Measurements from ENCODE around the gene MAFB. TPM values are rescaled to one million over a fixed set of nuclear protein-coding genes. Genes with fewer than 3 reads are reported as not detected.

Gene MAFB
- total and polyA plus RNA-seq, 11 donors = 2.0 to 62.1 (median 7.8) TPM

DNA sequence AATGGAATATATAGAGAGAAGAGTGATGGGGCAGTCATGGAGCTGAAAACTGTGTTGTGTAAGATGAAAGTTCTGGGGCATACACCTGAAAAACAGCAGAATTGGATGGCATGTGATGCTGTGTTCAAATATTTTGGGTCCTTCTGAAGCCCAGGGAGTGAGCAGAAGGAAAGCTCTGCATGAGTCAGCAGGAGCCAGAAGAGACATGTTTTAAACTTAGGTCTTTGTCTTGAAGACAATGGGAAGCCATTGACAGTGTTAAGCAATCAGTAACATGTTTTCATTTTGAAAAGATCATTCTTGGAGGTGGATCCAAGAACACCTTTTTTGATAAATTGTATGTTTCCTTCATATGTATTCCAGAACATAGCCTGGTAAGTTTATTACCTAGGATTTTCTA is 38.9 kb upstream of the MAFB start:
- Histone ChIP-seq H3K4me3 (no peak overlapping the region), H3K9me3 (peaks cover 0 to 7% (median 0%) of the 10 kb centered on the region in 12 donors), H3K27me3 (no peaks in the 10 kb centered on the region), H3K27ac (no peak overlapping the region), H3K36me3 (no peaks in the 10 kb centered on the region), H3K4me1 (no peaks in the 10 kb centered on the region)
- TF ChIP-seq POLR2A (IDR thresholded peaks at IDR 0.05) = no peak
- TF ChIP-seq, protein P1, sequence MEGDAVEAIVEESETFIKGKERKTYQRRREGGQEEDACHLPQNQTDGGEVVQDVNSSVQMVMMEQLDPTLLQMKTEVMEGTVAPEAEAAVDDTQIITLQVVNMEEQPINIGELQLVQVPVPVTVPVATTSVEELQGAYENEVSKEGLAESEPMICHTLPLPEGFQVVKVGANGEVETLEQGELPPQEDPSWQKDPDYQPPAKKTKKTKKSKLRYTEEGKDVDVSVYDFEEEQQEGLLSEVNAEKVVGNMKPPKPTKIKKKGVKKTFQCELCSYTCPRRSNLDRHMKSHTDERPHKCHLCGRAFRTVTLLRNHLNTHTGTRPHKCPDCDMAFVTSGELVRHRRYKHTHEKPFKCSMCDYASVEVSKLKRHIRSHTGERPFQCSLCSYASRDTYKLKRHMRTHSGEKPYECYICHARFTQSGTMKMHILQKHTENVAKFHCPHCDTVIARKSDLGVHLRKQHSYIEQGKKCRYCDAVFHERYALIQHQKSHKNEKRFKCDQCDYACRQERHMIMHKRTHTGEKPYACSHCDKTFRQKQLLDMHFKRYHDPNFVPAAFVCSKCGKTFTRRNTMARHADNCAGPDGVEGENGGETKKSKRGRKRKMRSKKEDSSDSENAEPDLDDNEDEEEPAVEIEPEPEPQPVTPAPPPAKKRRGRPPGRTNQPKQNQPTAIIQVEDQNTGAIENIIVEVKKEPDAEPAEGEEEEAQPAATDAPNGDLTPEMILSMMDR (IDR thresholded peaks at IDR 0.05) = no peak
- intact Hi-C loops (cut with DNase I) = no loop called here
- DNase-seq = no peak
- no peak for ATAC-seq

DNA sequence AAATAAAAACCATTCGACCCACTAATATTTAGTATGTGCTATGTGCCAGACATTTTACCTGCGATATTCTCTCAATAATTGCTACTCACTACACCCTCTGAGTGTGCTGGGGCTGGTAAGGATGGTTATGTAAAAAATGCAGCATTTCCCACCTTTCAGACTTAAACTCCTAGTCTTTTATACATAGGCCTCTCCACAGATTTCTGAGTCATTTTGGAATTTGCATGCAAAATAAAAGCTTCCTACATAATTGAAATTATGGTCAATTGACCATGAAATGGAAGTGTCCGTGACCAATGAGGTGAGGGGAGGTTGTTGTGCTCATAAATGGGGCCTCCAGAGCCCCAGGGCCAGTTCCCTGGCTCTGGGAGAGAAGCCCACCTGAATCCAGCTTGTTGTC is 37.7 kb upstream of the MAFB start:
- H3K27ac ChIP-seq = no peak overlapping the region
- intact Hi-C loops (cut with DNase I) = no loop called here
- no peak for TF ChIP-seq POLR2A (IDR thresholded peaks at IDR 0.05)
- TF ChIP-seq, protein P1 (IDR thresholded peaks at IDR 0.05) = no peak
- H3K36me3 ChIP-seq = no peaks in the 10 kb centered on the region
- DNase-seq (no peak), ATAC-seq (no peak)
- 73 to 90% (median 78%) methylated on average over 3 of the region's 3 CpGs for WGBS, 4 donors
- no peak overlapping the region for H3K4me3 ChIP-seq
- peaks cover 0 to 7% (median 0%) of the 10 kb centered on the region in 12 donors for H3K9me3 ChIP-seq
- H3K27me3 ChIP-seq = no peaks in the 10 kb centered on the region
- no peaks in the 10 kb centered on the region for H3K4me1 ChIP-seq

DNA sequence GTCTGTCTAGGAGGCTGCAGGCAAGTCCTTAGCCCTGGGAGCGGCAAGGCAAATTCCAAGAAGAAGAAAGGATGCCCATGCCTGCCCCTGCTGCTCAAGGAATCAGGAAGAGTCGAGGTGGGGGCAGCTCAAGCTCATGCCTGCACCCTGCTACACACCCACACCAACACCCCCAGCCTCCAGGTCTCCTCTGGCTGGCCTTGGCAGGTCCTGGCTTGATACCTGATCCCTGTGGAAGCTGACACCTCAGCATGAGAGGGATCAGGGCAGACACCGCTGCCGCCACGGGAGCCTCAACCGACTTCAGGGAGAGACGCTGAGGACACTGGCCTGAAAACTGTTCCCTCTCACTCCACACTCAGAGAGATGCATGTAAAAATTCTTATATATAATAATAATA is 35.5 kb upstream of the MAFB start:
- H3K27ac ChIP-seq = no peak overlapping the region
- no peak for ATAC-seq
- 72 to 77% (median 76%) methylated on average over 7 of the region's 7 CpGs for WGBS, 4 donors
- no peak for DNase-seq
- peaks cover 0 to 7% (median 0%) of the 10 kb centered on the region in 12 donors for H3K9me3 ChIP-seq
- TF ChIP-seq, protein P1 (IDR thresholded peaks at IDR 0.05) = no peak
- TF ChIP-seq POLR2A (IDR thresholded peaks at IDR 0.05) = no peak
- no peak overlapping the region for H3K4me3 ChIP-seq
- no peaks in the 10 kb centered on the region for H3K4me1 ChIP-seq
- intact Hi-C loops (cut with DNase I) = no loop called here
- no peaks in the 10 kb centered on the region for H3K27me3 ChIP-seq
- no peaks in the 10 kb centered on the region for H3K36me3 ChIP-seq

DNA sequence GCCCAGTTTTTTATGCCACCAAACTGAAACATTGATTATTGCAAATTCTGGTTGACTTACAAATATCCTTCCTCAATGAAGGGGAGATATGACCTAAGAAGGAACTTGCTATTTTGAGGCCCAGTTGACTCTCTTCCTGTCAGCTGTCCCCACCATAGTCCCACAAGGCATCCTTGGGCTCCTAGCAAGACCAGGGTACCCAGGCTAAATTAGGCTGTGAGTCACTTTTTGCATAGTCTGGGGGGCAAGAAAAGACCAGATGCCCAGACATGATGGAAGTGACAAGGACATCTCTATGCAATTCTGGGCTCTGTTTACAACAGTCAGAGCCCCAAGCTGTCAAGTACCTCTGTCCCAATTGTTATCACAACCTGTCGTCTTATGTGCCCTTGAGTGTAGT is 31.8 kb upstream of the MAFB start:
- TF ChIP-seq, protein P1 (IDR thresholded peaks at IDR 0.05) = no peak
- TF ChIP-seq POLR2A (IDR thresholded peaks at IDR 0.05) = no peak
- no peak overlapping the region for H3K27ac ChIP-seq
- peaks cover 0 to 6% (median 0%) of the 10 kb centered on the region in 9 donors for H3K27me3 ChIP-seq

More for the DNA sequence above, 31.8 kb upstream of the MAFB start:
- Histone ChIP-seq H3K4me3 (no peak overlapping the region), H3K4me1 (peaks cover 0 to 5% (median 0%) of the 10 kb centered on the region in 12 donors), H3K9me3 (no peaks in the 10 kb centered on the region), H3K36me3 (no peaks in the 10 kb centered on the region)
- DNase-seq = no peak
- no peak for ATAC-seq
- intact Hi-C loops (cut with DNase I) = no loop called here
- 50 to 78% (median 68%) methylated on average over 1 of the region's 1 CpG for WGBS, 4 donors
